ENCODE results near the gene IL1RAPL2.
"Not testable (repeated sequence)": the region's sequence is repeated elsewhere in the genome, so short reads cannot be mapped to it uniquely, and the experiment has no call there.

The IL1RAPL2 gene

GRCh38 chrX:104618106-104618895 lies 52.3 kb downstream of the IL1RAPL2 start:
- Histone ChIP-seq H3K4me3 (ENCODE audit: low read depth, low read length) (no peak overlapping the region), H3K27me3 (ENCODE audit: control insufficient read depth, insufficient read depth, low read length) (no peaks in the 10 kb centered on the region)

GRCh38 chrX:104621781-104622180 lies 55.8 kb downstream of the IL1RAPL2 start:
- H3K36me3 ChIP-seq (ENCODE audit: control insufficient read depth, insufficient read depth, low read length) = no peaks in the 10 kb centered on the region
- H3K27me3 ChIP-seq (ENCODE audit: control insufficient read depth, insufficient read depth, low read length) = no peaks in the 10 kb centered on the region
- H3K9ac ChIP-seq (ENCODE audit: low read depth, low read length) = no peak overlapping the region
- H3K4me3 ChIP-seq (ENCODE audit: low read depth, low read length) = no peak overlapping the region
- no peaks in the 10 kb centered on the region for H3K4me1 ChIP-seq (ENCODE audit: control insufficient read depth, insufficient read depth, low read length)
- H3K9me3 ChIP-seq (ENCODE audit: control insufficient read depth, insufficient read depth, low read length) = no peaks in the 10 kb centered on the region

More at GRCh38 chrX:104618106-104618895, 52.3 kb downstream of the IL1RAPL2 start:
- H3K36me3 ChIP-seq (ENCODE audit: control insufficient read depth, insufficient read depth, low read length) = no peaks in the 10 kb centered on the region
- H3K9ac ChIP-seq (ENCODE audit: low read depth, low read length) = no peak overlapping the region
- H3K4me1 ChIP-seq (ENCODE audit: control insufficient read depth, insufficient read depth, low read length) = no peaks in the 10 kb centered on the region
- no peaks in the 10 kb centered on the region for H3K9me3 ChIP-seq (ENCODE audit: control insufficient read depth, insufficient read depth, low read length)

- Histone ChIP-seq H3K4me1 (ENCODE audit: control insufficient read depth, insufficient read depth, low read length) (no peaks in the 10 kb centered on the region), H3K9ac (ENCODE audit: low read depth, low read length) (no peak overlapping the region), H3K9me3 (ENCODE audit: control insufficient read depth, insufficient read depth, low read length) (no peaks in the 10 kb centered on the region), H3K4me3 (ENCODE audit: low read depth, low read length) (no peak overlapping the region), H3K36me3 (ENCODE audit: control insufficient read depth, insufficient read depth, low read length) (no peaks in the 10 kb centered on the region), H3K27me3 (ENCODE audit: control insufficient read depth, insufficient read depth, low read length) (no peaks in the 10 kb centered on the region)
Measured at GRCh38 chrX:104641176-104641575, 75.2 kb downstream of the IL1RAPL2 start.

GRCh38 chrX:104647084-104647483 lies 81.1 kb downstream of the IL1RAPL2 start:
- H3K4me1 ChIP-seq (ENCODE audit: control insufficient read depth, insufficient read depth, low read length) = no peaks in the 10 kb centered on the region
- H3K4me3 ChIP-seq (ENCODE audit: low read depth, low read length) = no peak overlapping the region
- H3K9ac ChIP-seq (ENCODE audit: low read depth, low read length) = no peak overlapping the region
- H3K27me3 ChIP-seq (ENCODE audit: control insufficient read depth, insufficient read depth, low read length) = no peaks in the 10 kb centered on the region
- no peaks in the 10 kb centered on the region for H3K9me3 ChIP-seq (ENCODE audit: control insufficient read depth, insufficient read depth, low read length)
- H3K36me3 ChIP-seq (ENCODE audit: control insufficient read depth, insufficient read depth, low read length) = no peaks in the 10 kb centered on the region

GRCh38 chrX:104659005-104659744 lies 93.2 kb downstream of the IL1RAPL2 start:
- Histone ChIP-seq H3K4me1 (ENCODE audit: control insufficient read depth, insufficient read depth, low read length) (no peaks in the 10 kb centered on the region), H3K4me3 (ENCODE audit: low read depth, low read length) (no peak overlapping the region), H3K27me3 (ENCODE audit: control insufficient read depth, insufficient read depth, low read length) (no peaks in the 10 kb centered on the region), H3K9me3 (ENCODE audit: control insufficient read depth, insufficient read depth, low read length) (no peaks in the 10 kb centered on the region), H3K36me3 (ENCODE audit: control insufficient read depth, insufficient read depth, low read length) (no peaks in the 10 kb centered on the region), H3K9ac (ENCODE audit: low read depth, low read length) (no peak overlapping the region)

- Histone ChIP-seq H3K4me1 (ENCODE audit: control insufficient read depth, insufficient read depth, low read length) (no peaks in the 10 kb centered on the region), H3K4me3 (ENCODE audit: low read depth, low read length) (no peak overlapping the region), H3K36me3 (ENCODE audit: control insufficient read depth, insufficient read depth, low read length) (no peaks in the 10 kb centered on the region), H3K9me3 (ENCODE audit: control insufficient read depth, insufficient read depth, low read length) (no peaks in the 10 kb centered on the region), H3K27me3 (ENCODE audit: control insufficient read depth, insufficient read depth, low read length) (no peaks in the 10 kb centered on the region), H3K9ac (ENCODE audit: low read depth, low read length) (no peak overlapping the region)
Measured at GRCh38 chrX:104660092-104660491, 94.1 kb downstream of the IL1RAPL2 start.

- no peaks in the 10 kb centered on the region for H3K4me1 ChIP-seq (ENCODE audit: control insufficient read depth, insufficient read depth, low read length)
- H3K4me3 ChIP-seq (ENCODE audit: low read depth, low read length) = no peak overlapping the region
- no peaks in the 10 kb centered on the region for H3K9me3 ChIP-seq (ENCODE audit: control insufficient read depth, insufficient read depth, low read length)
- no peak overlapping the region for H3K9ac ChIP-seq (ENCODE audit: low read depth, low read length)
- no peaks in the 10 kb centered on the region for H3K27me3 ChIP-seq (ENCODE audit: control insufficient read depth, insufficient read depth, low read length)
- no peaks in the 10 kb centered on the region for H3K36me3 ChIP-seq (ENCODE audit: control insufficient read depth, insufficient read depth, low read length)
Measured at GRCh38 chrX:104662694-104663093, 96.7 kb downstream of the IL1RAPL2 start.

- H3K4me3 ChIP-seq (ENCODE audit: low read depth, low read length) = no peak overlapping the region
- no peaks in the 10 kb centered on the region for H3K9me3 ChIP-seq (ENCODE audit: control insufficient read depth, insufficient read depth, low read length)
- H3K27me3 ChIP-seq (ENCODE audit: control insufficient read depth, insufficient read depth, low read length) = no peaks in the 10 kb centered on the region
- no peaks in the 10 kb centered on the region for H3K4me1 ChIP-seq (ENCODE audit: control insufficient read depth, insufficient read depth, low read length)
- H3K36me3 ChIP-seq (ENCODE audit: control insufficient read depth, insufficient read depth, low read length) = no peaks in the 10 kb centered on the region
- no peak overlapping the region for H3K9ac ChIP-seq (ENCODE audit: low read depth, low read length)
Measured at GRCh38 chrX:104665691-104666090, 99.7 kb downstream of the IL1RAPL2 start.

GRCh38 chrX:104668550-104668949 lies 102.6 kb downstream of the IL1RAPL2 start:
- no peak overlapping the region for H3K9ac ChIP-seq (ENCODE audit: low read depth, low read length)
- no peaks in the 10 kb centered on the region for H3K36me3 ChIP-seq (ENCODE audit: control insufficient read depth, insufficient read depth, low read length)
- no peaks in the 10 kb centered on the region for H3K27me3 ChIP-seq (ENCODE audit: control insufficient read depth, insufficient read depth, low read length)
- H3K4me1 ChIP-seq (ENCODE audit: control insufficient read depth, insufficient read depth, low read length) = no peaks in the 10 kb centered on the region
- no peak overlapping the region for H3K4me3 ChIP-seq (ENCODE audit: low read depth, low read length)
- no peaks in the 10 kb centered on the region for H3K9me3 ChIP-seq (ENCODE audit: control insufficient read depth, insufficient read depth, low read length)

- Histone ChIP-seq H3K4me1 (ENCODE audit: control insufficient read depth, insufficient read depth, low read length) (no peaks in the 10 kb centered on the region), H3K36me3 (ENCODE audit: control insufficient read depth, insufficient read depth, low read length) (no peaks in the 10 kb centered on the region), H3K27me3 (ENCODE audit: control insufficient read depth, insufficient read depth, low read length) (no peaks in the 10 kb centered on the region), H3K9me3 (ENCODE audit: control insufficient read depth, insufficient read depth, low read length) (no peaks in the 10 kb centered on the region), H3K9ac (ENCODE audit: low read depth, low read length) (no peak overlapping the region), H3K4me3 (ENCODE audit: low read depth, low read length) (no peak overlapping the region)
Measured at GRCh38 chrX:104669063-104669462, 103.1 kb downstream of the IL1RAPL2 start.

- Histone ChIP-seq H3K9me3 (ENCODE audit: control insufficient read depth, insufficient read depth, low read length) (no peaks in the 10 kb centered on the region), H3K36me3 (ENCODE audit: control insufficient read depth, insufficient read depth, low read length) (no peaks in the 10 kb centered on the region), H3K4me3 (ENCODE audit: low read depth, low read length) (no peak overlapping the region), H3K9ac (ENCODE audit: low read depth, low read length) (no peak overlapping the region), H3K4me1 (ENCODE audit: control insufficient read depth, insufficient read depth, low read length) (no peaks in the 10 kb centered on the region), H3K27me3 (ENCODE audit: control insufficient read depth, insufficient read depth, low read length) (no peaks in the 10 kb centered on the region)
Measured at GRCh38 chrX:104670051-104670450, 104.1 kb downstream of the IL1RAPL2 start.

GRCh38 chrX:104677517-104677916 lies 111.5 kb downstream of the IL1RAPL2 start:
- not testable (repeated sequence) for H3K9ac ChIP-seq (ENCODE audit: low read depth, low read length); H3K4me1 ChIP-seq (ENCODE audit: control insufficient read depth, insufficient read depth, low read length); H3K36me3 ChIP-seq (ENCODE audit: control insufficient read depth, insufficient read depth, low read length); H3K27me3 ChIP-seq (ENCODE audit: control insufficient read depth, insufficient read depth, low read length); H3K9me3 ChIP-seq (ENCODE audit: control insufficient read depth, insufficient read depth, low read length)
- H3K4me3 ChIP-seq (ENCODE audit: low read depth, low read length) = peak overlapping the region; percentile 18
